ENCODE data around the gene ARHGAP31. TPM values are rescaled to one million over a fixed set of nuclear protein-coding genes. Genes with fewer than 3 reads are reported as not detected.

Gene ARHGAP31
- total and polyA plus RNA-seq, 2 experiments from 2014 or later, result 1.2 to 4.3 TPM

DNA sequence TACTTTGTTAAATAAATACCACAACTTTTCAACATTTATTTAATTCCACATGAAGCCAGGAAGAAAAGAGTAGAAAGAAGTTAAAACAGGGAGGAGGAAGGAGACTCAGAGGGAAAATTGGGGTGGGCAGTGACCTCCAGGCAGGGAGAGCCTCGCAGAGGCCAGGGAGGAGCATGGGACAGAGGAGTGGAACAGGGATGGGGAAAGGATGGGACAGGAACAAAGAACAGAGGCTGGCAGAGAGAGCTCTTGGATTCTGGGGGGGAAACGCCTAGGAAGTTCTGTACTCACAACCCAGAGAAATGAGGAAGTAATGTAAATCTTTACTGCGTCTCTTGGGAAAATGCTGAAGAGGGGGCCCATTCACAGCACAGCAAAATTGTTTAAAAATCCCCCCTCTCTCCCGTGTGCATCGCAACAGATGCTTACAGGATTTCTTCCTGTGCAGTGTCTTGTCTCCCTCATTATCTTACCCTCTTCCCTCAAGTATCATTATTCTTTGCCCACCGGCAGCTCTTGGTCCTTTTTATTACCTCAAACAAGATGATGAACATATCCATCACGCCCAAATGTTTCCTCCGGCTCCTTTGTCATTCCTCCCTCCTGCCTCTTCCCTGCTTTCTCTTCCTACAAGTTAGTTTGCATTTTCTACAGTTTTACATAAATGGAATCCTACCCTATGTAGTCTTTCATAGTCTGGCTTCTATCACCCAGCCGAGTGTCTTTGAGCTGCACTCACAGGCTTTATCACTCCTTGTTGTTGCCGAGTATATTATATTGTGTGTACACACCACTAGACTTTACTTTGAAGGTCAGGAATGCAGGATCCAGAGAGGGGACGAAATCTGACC, 65.5 kb downstream of the ARHGAP31 start:
- no peaks in the 10 kb centered on the region for H4K20me1 ChIP-seq (replicated peaks; ENCODE audit: insufficient read depth)
- no peaks in the 10 kb centered on the region for H3K27me3 ChIP-seq (ENCODE audit: insufficient read depth)
- Mint-ChIP-seq H3K27me3 (ENCODE audit: insufficient read depth, low read depth, poor library complexity) (peaks cover 4% of the 10 kb centered on the region), H3K27ac (peak overlapping the region; percentile 86), H3K4me3 (peak overlapping the region; percentile 13; the same call in 1 of the 3 replicates), H3K4me1 (peaks cover 49% of the 10 kb centered on the region), H3K36me3 (ENCODE audit: low read depth) (no peaks in the 10 kb centered on the region), H3K9me3 (no peaks in the 10 kb centered on the region; the same call in 2 of the 3 replicates)
- H3K4me1 ChIP-seq (ENCODE audit: insufficient read depth), result peaks cover 47% of the 10 kb centered on the region
- no peaks in the 10 kb centered on the region for H3K36me3 ChIP-seq (ENCODE audit: insufficient read depth)
- peak; percentile 36 for DNase-seq (ENCODE audit: low spot score)
- ATAC-seq, result peak; percentile 26
- peak overlapping the region; percentile 64 for H3K4me2 ChIP-seq
- H3F3A ChIP-seq (replicated peaks; ENCODE audit: low read depth), result no peaks in the 10 kb centered on the region; the same call in none of the 2 replicates
- H3K27ac ChIP-seq (ENCODE audit: low read depth), result peak overlapping the region; percentile 89
- TF ChIP-seq EZH2phosphoT487 (IDR thresholded peaks at IDR 0.05; ENCODE audit: unreplicated experiment), result no peak
- H2AFZ ChIP-seq, result no peak overlapping the region
- peak overlapping the region; percentile 23; the same call in 1 of the 2 replicates for H3K4me3 ChIP-seq
- H3K9me2 ChIP-seq (ENCODE audit: insufficient read depth), result no peaks in the 10 kb centered on the region
- H3K79me2 ChIP-seq (replicated peaks; ENCODE audit: insufficient read depth), result no peaks in the 10 kb centered on the region

DNA sequence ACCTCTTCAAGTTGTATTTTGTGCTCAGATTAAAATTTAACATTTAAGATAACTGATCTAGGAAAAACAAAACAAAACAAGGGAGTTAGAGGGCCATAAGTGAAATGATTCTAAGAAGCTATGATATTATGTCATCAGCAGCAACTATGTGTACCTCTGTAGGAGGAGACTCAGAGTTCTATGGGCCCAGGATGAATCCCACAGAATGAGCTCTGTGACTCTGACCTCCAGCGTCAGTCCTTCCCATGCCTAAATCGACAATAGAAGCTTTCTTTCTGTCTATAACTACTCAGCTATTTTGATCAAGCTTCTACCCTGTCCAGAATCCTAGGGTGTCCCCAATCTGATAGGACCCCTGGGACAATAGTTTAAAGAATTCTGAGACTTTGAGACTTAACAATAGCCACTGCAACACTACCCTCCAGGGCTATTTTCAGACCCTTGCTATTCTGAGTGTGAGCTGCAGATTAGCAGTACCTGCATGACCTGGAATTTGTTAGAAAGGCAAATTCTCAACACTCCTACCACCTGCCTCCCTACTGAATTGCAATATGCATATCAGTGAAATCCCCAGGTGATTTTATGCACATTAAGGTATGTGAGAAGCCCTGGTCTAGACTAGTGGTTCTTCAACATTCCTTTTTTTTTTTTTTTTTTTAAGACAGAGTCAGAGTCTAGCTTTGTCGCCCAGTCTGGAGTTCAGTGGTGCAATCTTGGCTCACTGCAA, 66.7 kb downstream of the ARHGAP31 start:
- Histone ChIP-seq H3K27me3 (ENCODE audit: insufficient read depth) (no peaks in the 10 kb centered on the region), H4K20me1 (replicated peaks; ENCODE audit: insufficient read depth) (no peaks in the 10 kb centered on the region), H3K4me1 (ENCODE audit: insufficient read depth) (peaks cover 57% of the 10 kb centered on the region), H2AFZ (no peak overlapping the region), H3K4me3 (no peak overlapping the region), H3K9me2 (ENCODE audit: insufficient read depth) (no peaks in the 10 kb centered on the region), H3K4me2 (peak overlapping the region; percentile 64), H3K36me3 (ENCODE audit: insufficient read depth) (no peaks in the 10 kb centered on the region), H3K79me2 (replicated peaks; ENCODE audit: insufficient read depth) (no peaks in the 10 kb centered on the region), H3F3A (replicated peaks; ENCODE audit: low read depth) (no peaks in the 10 kb centered on the region; the same call in 1 of the 2 replicates), H3K27ac (ENCODE audit: low read depth) (peak overlapping the region; percentile 89)
- Mint-ChIP-seq H3K4me1 (peaks cover 57% of the 10 kb centered on the region), H3K4me3 (no peak overlapping the region), H3K27ac (peak overlapping the region; percentile 86), H3K9me3 (no peaks in the 10 kb centered on the region), H3K36me3 (ENCODE audit: low read depth) (no peaks in the 10 kb centered on the region), H3K27me3 (ENCODE audit: insufficient read depth, low read depth, poor library complexity) (peaks cover 4% of the 10 kb centered on the region)
- DNase-seq (ENCODE audit: low spot score), result peak; percentile 68
- TF ChIP-seq EZH2 (IDR thresholded peaks at IDR 0.05; ENCODE audit: low read depth, unreplicated experiment) (no peak), CREB1 (CRISPR knock-in tag; IDR thresholded peaks at IDR 0.05; ENCODE audit: low read depth) (no peak)
- TF ChIP-seq, protein P1, sequence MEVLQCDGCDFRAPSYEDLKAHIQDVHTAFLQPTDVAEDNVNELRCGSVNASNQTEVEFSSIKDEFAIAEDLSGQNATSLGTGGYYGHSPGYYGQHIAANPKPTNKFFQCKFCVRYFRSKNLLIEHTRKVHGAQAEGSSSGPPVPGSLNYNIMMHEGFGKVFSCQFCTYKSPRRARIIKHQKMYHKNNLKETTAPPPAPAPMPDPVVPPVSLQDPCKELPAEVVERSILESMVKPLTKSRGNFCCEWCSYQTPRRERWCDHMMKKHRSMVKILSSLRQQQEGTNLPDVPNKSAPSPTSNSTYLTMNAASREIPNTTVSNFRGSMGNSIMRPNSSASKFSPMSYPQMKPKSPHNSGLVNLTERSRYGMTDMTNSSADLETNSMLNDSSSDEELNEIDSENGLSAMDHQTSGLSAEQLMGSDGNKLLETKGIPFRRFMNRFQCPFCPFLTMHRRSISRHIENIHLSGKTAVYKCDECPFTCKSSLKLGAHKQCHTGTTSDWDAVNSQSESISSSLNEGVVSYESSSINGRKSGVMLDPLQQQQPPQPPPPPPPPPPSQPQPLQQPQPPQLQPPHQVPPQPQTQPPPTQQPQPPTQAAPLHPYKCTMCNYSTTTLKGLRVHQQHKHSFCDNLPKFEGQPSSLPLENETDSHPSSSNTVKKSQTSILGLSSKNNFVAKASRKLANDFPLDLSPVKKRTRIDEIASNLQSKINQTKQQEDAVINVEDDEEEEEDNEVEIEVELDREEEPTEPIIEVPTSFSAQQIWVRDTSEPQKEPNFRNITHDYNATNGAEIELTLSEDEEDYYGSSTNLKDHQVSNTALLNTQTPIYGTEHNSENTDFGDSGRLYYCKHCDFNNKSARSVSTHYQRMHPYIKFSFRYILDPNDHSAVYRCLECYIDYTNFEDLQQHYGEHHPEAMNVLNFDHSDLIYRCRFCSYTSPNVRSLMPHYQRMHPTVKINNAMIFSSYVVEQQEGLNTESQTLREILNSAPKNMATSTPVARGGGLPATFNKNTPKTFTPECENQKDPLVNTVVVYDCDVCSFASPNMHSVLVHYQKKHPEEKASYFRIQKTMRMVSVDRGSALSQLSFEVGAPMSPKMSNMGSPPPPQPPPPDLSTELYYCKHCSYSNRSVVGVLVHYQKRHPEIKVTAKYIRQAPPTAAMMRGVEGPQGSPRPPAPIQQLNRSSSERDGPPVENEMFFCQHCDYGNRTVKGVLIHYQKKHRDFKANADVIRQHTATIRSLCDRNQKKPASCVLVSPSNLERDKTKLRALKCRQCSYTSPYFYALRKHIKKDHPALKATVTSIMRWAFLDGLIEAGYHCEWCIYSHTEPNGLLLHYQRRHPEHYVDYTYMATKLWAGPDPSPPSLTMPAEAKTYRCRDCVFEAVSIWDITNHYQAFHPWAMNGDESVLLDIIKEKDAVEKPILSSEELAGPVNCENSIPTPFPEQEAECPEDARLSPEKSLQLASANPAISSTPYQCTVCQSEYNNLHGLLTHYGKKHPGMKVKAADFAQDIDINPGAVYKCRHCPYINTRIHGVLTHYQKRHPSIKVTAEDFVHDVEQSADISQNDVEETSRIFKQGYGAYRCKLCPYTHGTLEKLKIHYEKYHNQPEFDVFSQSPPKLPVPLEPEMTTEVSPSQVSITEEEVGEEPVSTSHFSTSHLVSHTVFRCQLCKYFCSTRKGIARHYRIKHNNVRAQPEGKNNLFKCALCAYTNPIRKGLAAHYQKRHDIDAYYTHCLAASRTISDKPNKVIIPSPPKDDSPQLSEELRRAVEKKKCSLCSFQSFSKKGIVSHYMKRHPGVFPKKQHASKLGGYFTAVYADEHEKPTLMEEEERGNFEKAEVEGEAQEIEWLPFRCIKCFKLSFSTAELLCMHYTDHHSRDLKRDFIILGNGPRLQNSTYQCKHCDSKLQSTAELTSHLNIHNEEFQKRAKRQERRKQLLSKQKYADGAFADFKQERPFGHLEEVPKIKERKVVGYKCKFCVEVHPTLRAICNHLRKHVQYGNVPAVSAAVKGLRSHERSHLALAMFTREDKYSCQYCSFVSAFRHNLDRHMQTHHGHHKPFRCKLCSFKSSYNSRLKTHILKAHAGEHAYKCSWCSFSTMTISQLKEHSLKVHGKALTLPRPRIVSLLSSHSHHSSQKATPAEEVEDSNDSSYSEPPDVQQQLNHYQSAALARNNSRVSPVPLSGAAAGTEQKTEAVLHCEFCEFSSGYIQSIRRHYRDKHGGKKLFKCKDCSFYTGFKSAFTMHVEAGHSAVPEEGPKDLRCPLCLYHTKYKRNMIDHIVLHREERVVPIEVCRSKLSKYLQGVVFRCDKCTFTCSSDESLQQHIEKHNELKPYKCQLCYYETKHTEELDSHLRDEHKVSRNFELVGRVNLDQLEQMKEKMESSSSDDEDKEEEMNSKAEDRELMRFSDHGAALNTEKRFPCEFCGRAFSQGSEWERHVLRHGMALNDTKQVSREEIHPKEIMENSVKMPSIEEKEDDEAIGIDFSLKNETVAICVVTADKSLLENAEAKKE (CRISPR knock-in tag; IDR thresholded peaks at IDR 0.05), result peak; percentile 18; the same call in 1 of the 2 replicates
- peak; percentile 79 for ATAC-seq

Measured in GM23338 (cell line).